Neuronal stem cell (in vitro differentiated cells): Measurements from ENCODE around the gene ST6GAL1.

Source experiments
- DNase-seq: peaks from one replicate; pipeline ENCODE4 v3.0.0-alpha.2; 2013; ENCODE audit warnings: low spot score
- H2AFZ ChIP-seq: one replicate; pipeline ENCODE4 v1.6.1; 2013; ENCODE audit warnings: mild to moderate bottlenecking, low read length, inconsistent platforms
- H2AK5ac ChIP-seq: 2 replicates; pipeline ENCODE4 v1.6.1; 2013; ENCODE audit warnings: low read depth, mild to moderate bottlenecking, inconsistent platforms, low read length, moderate library complexity, mixed read lengths
- H2BK120ac ChIP-seq: 2 replicates; pipeline ENCODE4 v1.6.1; 2013; ENCODE audit warnings: low read depth, mild to moderate bottlenecking, inconsistent platforms, low read length, moderate library complexity, mixed read lengths
- H2BK12ac ChIP-seq: one replicate; pipeline ENCODE4 v1.6.1; 2013; ENCODE audit warnings: low read length, inconsistent platforms
- H2BK15ac ChIP-seq: 2 replicates; pipeline ENCODE4 v1.6.1; 2013; ENCODE audit warnings: mild to moderate bottlenecking, low read length, inconsistent platforms, mixed read lengths
- H2BK5ac ChIP-seq: one replicate; pipeline ENCODE4 v1.6.1; 2013; ENCODE audit warnings: inconsistent platforms, mild to moderate bottlenecking, low read length, moderate library complexity
- H3K14ac ChIP-seq: one replicate; pipeline ENCODE4 v1.6.1; 2013; ENCODE audit warnings: low read length, inconsistent platforms
- H3K18ac ChIP-seq: 2 replicates; pipeline ENCODE4 v1.6.1; 2013; ENCODE audit warnings: low read length, inconsistent platforms
- H3K23ac ChIP-seq: 2 replicates; pipeline ENCODE4 v1.6.1; 2013; ENCODE audit warnings: low read depth, mild to moderate bottlenecking, mixed read lengths, low read length, inconsistent platforms; ENCODE audit not compliant: poor library complexity
- H3K27ac ChIP-seq: replicated peaks from 3 replicates; pipeline ENCODE4 v1.5.1; 2013; ENCODE audit warnings: low read length, inconsistent platforms
- H3K27me3 ChIP-seq, 3 experiments: 2 replicates each; pipeline ENCODE4 v1.6.1; 2013; ENCODE audit warnings: low read length in 3 of 3, mild to moderate bottlenecking in 2 of 3, inconsistent platforms in 1 of 3, low read depth in 1 of 3, mixed read lengths in 1 of 3, moderate library complexity in 1 of 3; ENCODE audit not compliant: control insufficient read depth in 3 of 3, insufficient read depth in 3 of 3
- H3K36me3 ChIP-seq, 2 donors: replicated peaks in 1 of 2; 2 replicates each; pipeline ENCODE4 v1.6.1; 2013; ENCODE audit warnings: low read length in 2 of 2; ENCODE audit not compliant: control insufficient read depth in 2 of 2, insufficient read depth in 2 of 2
- H3K4ac ChIP-seq: 2 replicates; pipeline ENCODE4 v1.6.1; 2013; ENCODE audit warnings: inconsistent platforms, mild to moderate bottlenecking, low read length, moderate library complexity
- H3K4me1 ChIP-seq, 2 donors: 1 replicate in 1 of 2; 2 replicates in 1 of 2; pipeline ENCODE4 v1.6.1; 2013; ENCODE audit warnings: low read length in 2 of 2, low read depth in 1 of 2; ENCODE audit not compliant: control insufficient read depth in 2 of 2, insufficient read depth in 1 of 2
- H3K4me2 ChIP-seq: one replicate; pipeline ENCODE4 v1.6.1; 2013; ENCODE audit warnings: mild to moderate bottlenecking, low read length, inconsistent platforms; ENCODE audit not compliant: insufficient read depth, poor library complexity, severe bottlenecking
- H3K4me3 ChIP-seq, 2 donors: 2 replicates each; pipeline ENCODE4 v1.5.1; 2013; ENCODE audit warnings: low read length in 2 of 2, mild to moderate bottlenecking in 2 of 2, inconsistent platforms in 1 of 2, moderate library complexity in 1 of 2
- H3K79me1 ChIP-seq: one replicate; pipeline ENCODE4 v1.6.1; 2013; ENCODE audit warnings: low read depth, mild to moderate bottlenecking, inconsistent platforms, low read length, moderate library complexity
- H3K9ac ChIP-seq: one replicate; pipeline ENCODE4 v1.6.1; 2013; ENCODE audit warnings: mild to moderate bottlenecking, low read depth, low read length, inconsistent platforms; ENCODE audit not compliant: poor library complexity
- H3K9me3 ChIP-seq, 2 donors: replicated peaks in 1 of 2; 2 replicates each; pipeline versions ENCODE3 to v1.6.1; 2013; ENCODE audit warnings: low read length in 2 of 2, mild to moderate bottlenecking in 2 of 2, inconsistent platforms in 1 of 2, low read depth in 1 of 2, mixed read lengths in 1 of 2, moderate library complexity in 1 of 2; ENCODE audit not compliant: control insufficient read depth in 2 of 2, insufficient read depth in 1 of 2
- H4K8ac ChIP-seq: one replicate; pipeline ENCODE4 v1.6.1; 2013; ENCODE audit warnings: low read depth, mild to moderate bottlenecking, inconsistent platforms, low read length, moderate library complexity
- H4K91ac ChIP-seq: one replicate; pipeline ENCODE4 v1.6.1; 2013; ENCODE audit warnings: low read length, low read depth, mild to moderate bottlenecking, inconsistent platforms; ENCODE audit not compliant: poor library complexity
- whole genome bisulfite sequencing, 2 donors: extraction: QIAGEN DNeasy Blood & Tissue Kit; methylation state at CpG; one replicate each; pipeline ENCODE4 v1.1.7; 2013; ENCODE audit warnings: missing lambda C conversion rate in 2 of 2, mixed read lengths in 1 of 2; ENCODE audit not compliant: insufficient read length in 2 of 2, insufficient replicate concordance in 1 of 2; ENCODE audit errors: extremely low coverage in 2 of 2; 5-methylcytosine and 5-hydroxymethylcytosine counted together

ST6GAL1 gene

DNA sequence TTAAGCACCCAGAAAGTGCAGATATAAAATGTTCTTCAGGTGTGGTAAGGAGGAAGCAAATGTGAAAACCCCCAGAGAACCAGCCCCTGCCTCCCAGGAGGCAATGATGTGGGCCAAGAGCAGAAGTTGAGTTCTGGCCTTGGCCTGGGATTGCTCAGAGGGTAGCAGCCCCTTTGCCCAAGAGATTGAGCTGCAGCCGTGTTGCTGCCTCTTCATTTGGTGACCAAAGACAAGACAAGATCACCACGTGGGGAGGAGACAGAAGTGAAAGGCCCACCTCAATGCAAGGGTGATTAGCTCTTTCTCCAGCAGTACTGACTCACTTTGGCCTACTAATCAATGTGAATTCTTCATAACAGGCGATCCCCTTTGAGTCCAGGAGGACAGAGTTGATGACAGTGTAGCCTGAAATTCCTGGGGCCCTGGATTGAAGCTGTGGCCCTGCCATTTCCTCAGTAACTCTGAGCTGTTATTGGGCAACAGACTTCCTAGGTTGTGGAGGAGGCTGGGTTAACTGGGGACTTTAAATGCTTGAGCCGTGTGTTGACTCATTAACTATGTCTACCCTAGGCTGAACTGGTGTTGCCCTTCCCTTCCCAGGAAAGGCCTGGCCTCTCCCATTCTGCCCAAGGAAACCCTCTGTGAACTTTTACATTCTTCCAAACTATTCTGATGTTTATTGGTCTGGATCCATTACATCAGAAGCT, 86.5 kb downstream of the ST6GAL1 start:
- Histone ChIP-seq H2AK5ac (no peak overlapping the region), H3K27ac (no peak overlapping the region), H2AFZ (no peak overlapping the region), H3K4ac (no peak overlapping the region), H3K4me1 (no peaks in the 10 kb centered on the region), H2BK15ac (no peak overlapping the region), H2BK5ac (no peak overlapping the region), H3K9me3 (no peaks in the 10 kb centered on the region), H2BK120ac (no peak overlapping the region), H3K14ac (no peak overlapping the region), H3K18ac (no peak overlapping the region), H3K9ac (no peak overlapping the region), H3K4me3 (no peak overlapping the region), H3K23ac (no peak overlapping the region), H4K8ac (no peak overlapping the region), H3K27me3 (no peaks in the 10 kb centered on the region), H3K36me3 (peaks cover 0 to 5% of the 10 kb centered on the region in 2 donors), H2BK12ac (no peak overlapping the region), H3K79me1 (peaks cover 2% of the 10 kb centered on the region), H4K91ac (no peak overlapping the region), H3K4me2 (no peak overlapping the region)
- WGBS, 2 donors = no CpG with 5 or more reads among the region's 4 CpGs
- no peak for DNase-seq

GRCh38 chr3:187017511-187018230, 87.3 kb downstream of the ST6GAL1 start:
- Histone ChIP-seq H2AK5ac (no peak overlapping the region), H2AFZ (no peak overlapping the region), H3K27ac (no peak overlapping the region), H4K91ac (no peak overlapping the region), H3K79me1 (peaks cover 2% of the 10 kb centered on the region), H3K9ac (no peak overlapping the region), H3K4me2 (no peak overlapping the region), H3K18ac (no peak overlapping the region), H3K4ac (no peak overlapping the region), H2BK5ac (no peak overlapping the region), H3K14ac (no peak overlapping the region), H3K4me3 (no peak overlapping the region), H3K36me3 (peaks cover 0 to 5% of the 10 kb centered on the region in 2 donors), H2BK12ac (no peak overlapping the region), H3K23ac (no peak overlapping the region), H3K9me3 (no peaks in the 10 kb centered on the region), H4K8ac (no peak overlapping the region), H2BK120ac (no peak overlapping the region), H2BK15ac (no peak overlapping the region), H3K27me3 (no peaks in the 10 kb centered on the region), H3K4me1 (no peaks in the 10 kb centered on the region)
- WGBS, 2 donors = no CpG with 5 or more reads among the region's 17 CpGs
- DNase-seq = no peak

DNA sequence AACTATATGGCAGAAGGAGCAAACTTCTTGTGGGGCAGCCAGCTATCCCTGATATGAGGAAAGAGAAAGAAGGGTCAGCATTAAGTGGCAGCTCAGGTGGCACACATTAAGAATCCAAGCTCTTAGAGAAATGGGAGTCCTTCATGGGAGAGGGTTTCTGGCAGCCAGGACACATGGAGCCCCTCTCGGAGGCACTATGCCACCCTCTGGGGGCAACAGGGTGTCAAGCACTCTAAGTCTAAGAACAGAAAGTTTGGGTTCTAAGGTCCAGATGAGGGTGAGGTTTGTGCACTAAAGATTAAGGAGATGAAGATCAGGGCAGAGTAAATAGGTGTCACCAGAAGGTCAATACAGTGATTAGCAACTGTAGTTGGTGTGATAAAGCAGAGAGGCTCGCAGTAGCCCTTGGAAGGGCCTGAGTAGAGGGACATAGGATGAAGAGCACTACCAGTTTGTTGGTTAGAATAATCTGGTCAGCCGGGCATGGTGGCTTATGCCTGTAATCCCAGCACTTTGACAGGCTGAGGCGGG, 89.3 kb downstream of the ST6GAL1 start:
- WGBS, 2 donors = no CpG with 5 or more reads among the region's 4 CpGs

DNA sequence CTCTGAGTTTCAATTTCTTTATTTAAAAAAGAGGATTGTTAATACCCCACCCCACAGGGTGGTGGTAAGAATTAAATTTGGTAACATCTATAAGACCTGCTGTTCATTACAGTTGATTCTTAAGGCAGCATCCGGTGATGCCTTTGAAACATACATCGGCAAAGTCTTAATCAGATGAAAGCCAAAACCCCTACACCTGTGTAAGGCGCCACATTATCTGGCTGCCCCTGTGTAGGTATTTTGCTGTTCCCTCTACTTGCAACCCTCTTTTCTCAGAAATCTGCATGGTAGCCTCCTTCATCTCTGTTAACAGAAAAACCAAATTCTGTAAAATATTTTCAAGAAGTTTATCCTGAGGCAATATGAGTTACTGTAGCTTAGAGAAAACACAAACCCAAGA, 90.0 kb downstream of the ST6GAL1 start:
- H3K27ac ChIP-seq = no peak overlapping the region
- H3K14ac ChIP-seq = no peak overlapping the region
- H3K9ac ChIP-seq = no peak overlapping the region
- H3K23ac ChIP-seq = no peak overlapping the region
- no peak overlapping the region for H2BK120ac ChIP-seq
- no peak overlapping the region for H2BK12ac ChIP-seq
- no peaks in the 10 kb centered on the region for H3K27me3 ChIP-seq
- no peak overlapping the region for H3K18ac ChIP-seq
- H3K4me1 ChIP-seq = no peaks in the 10 kb centered on the region
- no peak overlapping the region for H4K91ac ChIP-seq
- H2AK5ac ChIP-seq = no peak overlapping the region
- no peak overlapping the region for H3K4ac ChIP-seq
- H3K9me3 ChIP-seq = no peaks in the 10 kb centered on the region
- WGBS, 2 donors = no CpG with 5 or more reads among the region's 3 CpGs
- no peak overlapping the region for H3K4me3 ChIP-seq
- H2BK15ac ChIP-seq = no peak overlapping the region
- H4K8ac ChIP-seq = no peak overlapping the region
- peaks cover 2% of the 10 kb centered on the region for H3K79me1 ChIP-seq
- peaks cover 0 to 5% of the 10 kb centered on the region in 2 donors for H3K36me3 ChIP-seq
- DNase-seq = no peak
- H2BK5ac ChIP-seq = no peak overlapping the region
- no peak overlapping the region for H2AFZ ChIP-seq
- H3K4me2 ChIP-seq = no peak overlapping the region

More for the DNA sequence above, 89.3 kb downstream of the ST6GAL1 start:
- Histone ChIP-seq H3K4ac (no peak overlapping the region), H4K91ac (no peak overlapping the region), H3K4me1 (no peaks in the 10 kb centered on the region), H3K4me2 (no peak overlapping the region), H3K23ac (no peak overlapping the region), H3K14ac (no peak overlapping the region), H2BK5ac (no peak overlapping the region), H3K27me3 (no peaks in the 10 kb centered on the region), H3K9ac (no peak overlapping the region), H4K8ac (no peak overlapping the region), H3K9me3 (no peaks in the 10 kb centered on the region), H3K4me3 (no peak overlapping the region), H2BK12ac (no peak overlapping the region), H3K79me1 (peaks cover 2% of the 10 kb centered on the region), H3K36me3 (peaks cover 0 to 5% of the 10 kb centered on the region in 2 donors), H2BK15ac (no peak overlapping the region), H2BK120ac (no peak overlapping the region), H3K27ac (no peak overlapping the region), H2AFZ (no peak overlapping the region), H2AK5ac (no peak overlapping the region), H3K18ac (no peak overlapping the region)
- no peak for DNase-seq
